Testis (tissue), 3 donors: ENCODE results near the gene MAN2B2. TPM values are rescaled to one million over a fixed set of nuclear protein-coding genes. Genes with fewer than 3 reads are reported as not detected.

Experiments used
- DNase-seq: peaks from one replicate; pipeline ENCODE4 v3.0.0-alpha.2; 2019
- H3K27ac ChIP-seq, 2 donors: fragments of 200-600 bp; sonication (generic); one replicate each; pipeline ENCODE4 v1.5.1; 2019
- H3K27me3 ChIP-seq: fragments of 200-600 bp; sonication (generic); one replicate; pipeline ENCODE4 v1.5.1; 2019
- H3K36me3 ChIP-seq: fragments of 200-600 bp; sonication (generic); one replicate; pipeline ENCODE4 v1.5.1; 2017; ENCODE audit warnings: low read depth; ENCODE audit errors: missing control alignments
- H3K4me1 ChIP-seq: fragments of 200-600 bp; sonication (generic); one replicate; pipeline ENCODE4 v1.5.1; 2019
- H3K4me3 ChIP-seq, 2 donors: fragments of 200-600 bp; sonication (generic); one replicate each; pipeline ENCODE4 v1.5.1; 2017 to 2019
- H3K9me3 ChIP-seq: fragments of 200-600 bp; sonication (generic); one replicate; pipeline ENCODE4 v1.5.1; 2017
- CTCF ChIP-seq, 3 experiments: fragments of 450-650 bp in 2 of 3; fragments of 200-600 bp in 1 of 3; sonication (generic) in 1 of 3; IDR thresholded peaks; one replicate each; pipeline ENCODE4 v1.5.1; 2016 to 2019; ENCODE audit warnings: antibody characterized with exemption in 3 of 3, mild to moderate bottlenecking in 2 of 3, moderate library complexity in 1 of 3
- POLR2A ChIP-seq: fragments of 450-650 bp; IDR thresholded peaks from one replicate; pipeline ENCODE4 v1.6.1; 2017; ENCODE audit warnings: antibody characterized with exemption, mild to moderate bottlenecking, moderate library complexity
- WGBS, 2 donors: methylation state at CpG; one replicate each; pipeline ENCODE4 v1.1.5; 2018; 5-methylcytosine and 5-hydroxymethylcytosine counted together
- intact Hi-C: fragments of 100-400 bp; cut with DNase I; formaldehyde crosslinking; loops from one replicate; pipeline ENCODE4 v1.15.1; 2023; ENCODE audit warnings: low total_unique reads
- polyA plus RNA-seq: library from polyadenylated mRNA; stranded (reverse); fragments of 350-450 nt; fragmentation: Illumina TruSeq; extraction: RNeasy Lipid Tissue Mini Kit (QIAGEN cat#74804); gene quantifications from one replicate; pipeline ENCODE4 v1.2.3, GENCODE V29; 2014; ENCODE audit warnings: low read depth, low replicate concordance; ENCODE audit not compliant: insufficient read depth
- total RNA-seq, 2 donors: library from RNA; depleted of rRNA; stranded (reverse); fragments of >200 nt; gene quantifications; one replicate each; pipeline ENCODE4 v1.2.3, GENCODE V29; 2016

The MAN2B2 gene
- total and polyA plus RNA-seq, 3 donors from 2014 or later: 15.0 to 23.7 (median 17.0) TPM

- no peaks in the 10 kb centered on the region for H3K4me1 ChIP-seq
- H3K9me3 ChIP-seq: no peaks in the 10 kb centered on the region
- no peaks in the 10 kb centered on the region for H3K27me3 ChIP-seq
- no peak overlapping the region for H3K4me3 ChIP-seq
- no peaks in the 10 kb centered on the region for H3K36me3 ChIP-seq
- 98 to 100% methylated on average over 3 to 4 of the region's 4 CpGs for WGBS, 2 donors
- intact Hi-C loops: no loop called here
- H3K27ac ChIP-seq: no peak overlapping the region
- TF ChIP-seq POLR2A (no peak), CTCF (IDR thresholded peaks at IDR 0.05) (no peak)
- no peak for DNase-seq
Measured at GRCh38 chr4:6589444-6589843, 14.5 kb downstream of the MAN2B2 start.

GRCh38 chr4:6591313-6591712 lies 16.3 kb downstream of the MAN2B2 start:
- Histone ChIP-seq H3K27ac (no peak overlapping the region), H3K9me3 (no peaks in the 10 kb centered on the region), H3K27me3 (no peaks in the 10 kb centered on the region), H3K36me3 (no peaks in the 10 kb centered on the region), H3K4me3 (no peak overlapping the region), H3K4me1 (no peaks in the 10 kb centered on the region)
- TF ChIP-seq POLR2A (no peak), CTCF (IDR thresholded peaks at IDR 0.05) (no peak)
- intact Hi-C loops: no loop called here
- no peak for DNase-seq
- 78 to 90% methylated on average over 9 of the region's 9 CpGs for WGBS, 2 donors

GRCh38 chr4:6591781-6592180 lies 16.8 kb downstream of the MAN2B2 start:
- intact Hi-C loops: no loop called here
- 80 to 100% methylated on average over 3 to 9 of the region's 9 CpGs for WGBS, 2 donors
- Histone ChIP-seq H3K27me3 (no peaks in the 10 kb centered on the region), H3K27ac (no peak overlapping the region), H3K36me3 (no peaks in the 10 kb centered on the region), H3K4me3 (no peak overlapping the region), H3K4me1 (no peaks in the 10 kb centered on the region), H3K9me3 (no peaks in the 10 kb centered on the region)
- DNase-seq: no peak
- TF ChIP-seq CTCF (IDR thresholded peaks at IDR 0.05) (no peak), POLR2A (no peak)

- Histone ChIP-seq H3K27me3 (no peaks in the 10 kb centered on the region), H3K4me1 (no peaks in the 10 kb centered on the region), H3K27ac (no peak overlapping the region), H3K9me3 (no peaks in the 10 kb centered on the region), H3K36me3 (no peaks in the 10 kb centered on the region), H3K4me3 (no peak overlapping the region)
- intact Hi-C loops: no loop called here
- TF ChIP-seq POLR2A (no peak), CTCF (IDR thresholded peaks at IDR 0.05) (no peak)
- DNase-seq: no peak
- WGBS, 2 donors: 95 to 97% methylated on average over 14 to 16 of the region's 16 CpGs
Measured at GRCh38 chr4:6592804-6593563, 18.0 kb downstream of the MAN2B2 start.

- 94 to 100% methylated on average over 11 to 22 of the region's 22 CpGs for WGBS, 2 donors
- intact Hi-C loops: no loop called here
- Histone ChIP-seq H3K9me3 (no peaks in the 10 kb centered on the region), H3K4me1 (no peaks in the 10 kb centered on the region), H3K4me3 (no peak overlapping the region), H3K36me3 (no peaks in the 10 kb centered on the region), H3K27ac (no peak overlapping the region), H3K27me3 (no peaks in the 10 kb centered on the region)
- DNase-seq: no peak
- TF ChIP-seq CTCF (IDR thresholded peaks at IDR 0.05) (no peak), POLR2A (no peak)
Measured at GRCh38 chr4:6594341-6594740, 19.4 kb downstream of the MAN2B2 start.
